HG03354 (cell line): ENCODE data around the gene ZNF343.

Source experiments
- ATAC-seq: cut with Tn5 transposase; IDR thresholded peaks from one replicate; pipeline ENCODE4 v1.9.1; 2021; ENCODE audit warnings: mild to moderate bottlenecking; ENCODE audit not compliant: unreplicated experiment, poor library complexity, severe bottlenecking

The ZNF343 gene

GRCh38 chr20:2451939-2452732 is 56.6 kb downstream of the ZNF343 start:
- ATAC-seq = no peak

- no peak for ATAC-seq
These were observed 57.3 kb downstream of the ZNF343 start for GRCh38 chr20:2451422-2451821.

- no peak for ATAC-seq
These were observed 59.3 kb downstream of the ZNF343 start for GRCh38 chr20:2449386-2449785.

- ATAC-seq = no peak
These were observed 61.9 kb downstream of the ZNF343 start for GRCh38 chr20:2446845-2447244.
